Astrocyte of the spinal cord (primary cell): ENCODE measurements around the gene FXR2.

Experiments used
- DNase-seq: peaks from one replicate; pipeline ENCODE4 v3.0.0; 2011; ENCODE audit warnings: low read depth, low spot score
- H3K4me3 ChIP-seq: 2 replicates; pipeline ENCODE4 v1.5.1; 2011; ENCODE audit warnings: low read depth, mild to moderate bottlenecking, low read length, moderate library complexity
- CTCF ChIP-seq: IDR thresholded peaks from 2 replicates; pipeline ENCODE4 v1.5.1; 2012; ENCODE audit warnings: low read depth, mild to moderate bottlenecking, low read length, inconsistent platforms
- in situ Hi-C: cut with HindIII; loops from 2 replicates; pipeline ENCODE4 v1.10.0; 2017; ENCODE audit warnings: low sequenced_read_pairs

FXR2 gene

GRCh38 chr17:7572588-7573323 lies 41.9 kb downstream of the FXR2 start:
- peak overlapping the region; percentile 82 for H3K4me3 ChIP-seq
- no peak for TF ChIP-seq CTCF
- DNase-seq: peak; percentile 100
- in situ Hi-C loops: no loop called here

GRCh38 chr17:7572338-7572587 lies 42.4 kb downstream of the FXR2 start:
- peak overlapping the region; percentile 53 for H3K4me3 ChIP-seq
- DNase-seq: no peak
- TF ChIP-seq CTCF: no peak
- in situ Hi-C loops: no loop called here

- DNase-seq: no peak
- TF ChIP-seq CTCF: no peak
- no peak overlapping the region for H3K4me3 ChIP-seq
- in situ Hi-C loops: no loop called here
These were observed 44.3 kb downstream of the FXR2 start for GRCh38 chr17:7570351-7570750.

GRCh38 chr17:7569571-7569970 lies 45.1 kb downstream of the FXR2 start:
- TF ChIP-seq CTCF: no peak
- H3K4me3 ChIP-seq: no peak overlapping the region
- no peak for DNase-seq
- in situ Hi-C loops: no loop called here

- H3K4me3 ChIP-seq: no peak overlapping the region
- in situ Hi-C loops: no loop called here
- DNase-seq: no peak
- TF ChIP-seq CTCF: no peak
These were observed 51.4 kb downstream of the FXR2 start for GRCh38 chr17:7563115-7563869.

GRCh38 chr17:7562208-7562605 lies 52.5 kb downstream of the FXR2 start:
- in situ Hi-C loops: no loop called here
- H3K4me3 ChIP-seq: peak overlapping the region; percentile 85
- no peak for DNase-seq
- TF ChIP-seq CTCF: no peak
